ENCODE results near the gene CDKAL1. TPM values are rescaled to one million over a fixed set of nuclear protein-coding genes. Genes with fewer than 3 reads are reported as not detected.

CDKAL1 gene
- total RNA-seq, 1 donor from 2014 or later, result 14.8 TPM

GRCh38 chr6:20564777-20565176, 30.5 kb downstream of the CDKAL1 start:
- no peak overlapping the region for H3K27ac Mint-ChIP-seq (ENCODE audit: unreplicated experiment)
- no peak overlapping the region for H3K4me3 Mint-ChIP-seq (ENCODE audit: unreplicated experiment)
- no peaks in the 10 kb centered on the region for H3K27me3 Mint-ChIP-seq (ENCODE audit: unreplicated experiment)
- no peak for TF ChIP-seq CTCF (IDR thresholded peaks at IDR 0.05)
- H3K4me1 Mint-ChIP-seq (ENCODE audit: unreplicated experiment), result peaks cover 18% of the 10 kb centered on the region
- DNase-seq (ENCODE audit: extremely low spot score, unreplicated experiment), result no peak
- no peaks in the 10 kb centered on the region for H3K9me3 Mint-ChIP-seq (ENCODE audit: unreplicated experiment)
- H3K36me3 Mint-ChIP-seq (ENCODE audit: unreplicated experiment), result peaks cover 7% of the 10 kb centered on the region

- H3K4me1 Mint-ChIP-seq (ENCODE audit: unreplicated experiment), result peaks cover 13% of the 10 kb centered on the region
- H3K27me3 Mint-ChIP-seq (ENCODE audit: unreplicated experiment), result no peaks in the 10 kb centered on the region
- H3K9me3 Mint-ChIP-seq (ENCODE audit: unreplicated experiment), result no peaks in the 10 kb centered on the region
- TF ChIP-seq CTCF (IDR thresholded peaks at IDR 0.05), result no peak
- DNase-seq (ENCODE audit: extremely low spot score, unreplicated experiment), result no peak
- peaks cover 7% of the 10 kb centered on the region for H3K36me3 Mint-ChIP-seq (ENCODE audit: unreplicated experiment)
- H3K27ac Mint-ChIP-seq (ENCODE audit: unreplicated experiment), result peak overlapping the region; percentile 42
- no peak overlapping the region for H3K4me3 Mint-ChIP-seq (ENCODE audit: unreplicated experiment)
These were observed 31.1 kb downstream of the CDKAL1 start for GRCh38 chr6:20565342-20565741.

GRCh38 chr6:20566109-20566508, 31.9 kb downstream of the CDKAL1 start:
- Mint-ChIP-seq H3K27me3 (ENCODE audit: unreplicated experiment) (no peaks in the 10 kb centered on the region), H3K36me3 (ENCODE audit: unreplicated experiment) (peaks cover 7% of the 10 kb centered on the region), H3K4me1 (ENCODE audit: unreplicated experiment) (peaks cover 12% of the 10 kb centered on the region), H3K9me3 (ENCODE audit: unreplicated experiment) (no peaks in the 10 kb centered on the region), H3K4me3 (ENCODE audit: unreplicated experiment) (no peak overlapping the region), H3K27ac (ENCODE audit: unreplicated experiment) (no peak overlapping the region)
- TF ChIP-seq CTCF (IDR thresholded peaks at IDR 0.05), result no peak
- DNase-seq (ENCODE audit: extremely low spot score, unreplicated experiment), result no peak

GRCh38 chr6:20569000-20569610, 34.8 kb downstream of the CDKAL1 start:
- H3K36me3 Mint-ChIP-seq (ENCODE audit: unreplicated experiment), result peaks cover 5% of the 10 kb centered on the region
- H3K27ac Mint-ChIP-seq (ENCODE audit: unreplicated experiment), result no peak overlapping the region
- H3K4me1 Mint-ChIP-seq (ENCODE audit: unreplicated experiment), result peaks cover 23% of the 10 kb centered on the region
- H3K9me3 Mint-ChIP-seq (ENCODE audit: unreplicated experiment), result no peaks in the 10 kb centered on the region
- DNase-seq (ENCODE audit: extremely low spot score, unreplicated experiment), result no peak
- no peak overlapping the region for H3K4me3 Mint-ChIP-seq (ENCODE audit: unreplicated experiment)
- no peaks in the 10 kb centered on the region for H3K27me3 Mint-ChIP-seq (ENCODE audit: unreplicated experiment)
- no peak for TF ChIP-seq CTCF (IDR thresholded peaks at IDR 0.05)

- no peak for TF ChIP-seq CTCF (IDR thresholded peaks at IDR 0.05)
- Mint-ChIP-seq H3K27me3 (ENCODE audit: unreplicated experiment) (no peaks in the 10 kb centered on the region), H3K4me1 (ENCODE audit: unreplicated experiment) (peaks cover 15% of the 10 kb centered on the region), H3K9me3 (ENCODE audit: unreplicated experiment) (no peaks in the 10 kb centered on the region), H3K4me3 (ENCODE audit: unreplicated experiment) (no peak overlapping the region), H3K36me3 (ENCODE audit: unreplicated experiment) (peaks cover 5% of the 10 kb centered on the region), H3K27ac (ENCODE audit: unreplicated experiment) (no peak overlapping the region)
- no peak for DNase-seq (ENCODE audit: extremely low spot score, unreplicated experiment)
These were observed 37.0 kb downstream of the CDKAL1 start for GRCh38 chr6:20571261-20571660.

Data from osteocyte (in vitro differentiated cells).